Colon (tissue), 2 donors: ENCODE measurements around the gene MLLT1.

Experiments
- FAIRE-seq: peaks from 2 replicates; lab custom pipeline; 2012; peaks lifted over from hg19 to GRCh38; lab: Jason Lieb, UNC
- donor health status: control.
- donor health status: control.

MLLT1 gene

GRCh38 chr19:6275170-6275744, 4.5 kb downstream of the MLLT1 start:
- no peak for FAIRE-seq

GRCh38 chr19:6274756-6275155, 5.0 kb downstream of the MLLT1 start:
- FAIRE-seq = no peak

DNA sequence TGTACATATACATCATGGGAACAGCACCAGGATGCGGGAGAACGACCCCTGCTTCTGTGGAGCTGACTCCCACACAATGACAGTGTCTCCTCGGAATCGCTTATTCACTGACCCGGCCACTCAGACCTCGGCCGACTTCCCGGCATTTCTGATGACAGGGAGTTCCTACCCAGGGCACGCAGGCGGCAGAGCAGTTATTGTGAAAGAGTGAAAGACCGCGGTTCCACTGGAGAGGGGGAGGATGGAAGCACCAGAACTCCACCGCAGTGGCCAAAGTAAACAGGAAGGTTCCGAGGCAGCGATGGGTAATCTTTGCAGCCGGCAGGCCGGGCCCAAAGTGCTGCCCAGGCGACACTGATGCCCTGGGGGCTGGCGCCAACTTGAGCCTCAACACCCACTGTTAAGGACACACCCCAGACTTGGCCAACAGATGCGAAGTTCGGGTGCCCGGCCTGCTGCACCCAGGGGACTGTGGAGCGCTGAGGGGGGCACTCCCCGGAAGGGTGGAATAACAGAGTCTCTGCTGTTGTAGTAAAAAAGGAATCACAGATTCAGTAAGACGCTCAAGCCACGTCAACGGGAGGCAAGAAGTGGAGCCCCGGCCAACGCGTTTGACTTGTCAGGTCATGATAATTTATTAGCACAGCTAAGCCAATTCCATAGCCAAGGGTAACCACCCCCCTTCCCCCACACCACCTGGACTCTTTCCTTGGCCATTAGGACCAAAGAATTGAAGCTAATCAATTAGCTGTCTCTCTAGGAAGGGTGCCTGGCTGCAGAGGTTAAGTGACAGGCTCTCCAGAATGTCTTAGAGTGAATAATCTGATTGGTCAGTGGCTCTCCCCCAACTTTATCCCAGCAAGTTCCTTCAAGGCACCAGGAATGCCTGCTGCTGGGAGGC, 5.8 kb downstream of the MLLT1 start:
- FAIRE-seq = no peak

DNA sequence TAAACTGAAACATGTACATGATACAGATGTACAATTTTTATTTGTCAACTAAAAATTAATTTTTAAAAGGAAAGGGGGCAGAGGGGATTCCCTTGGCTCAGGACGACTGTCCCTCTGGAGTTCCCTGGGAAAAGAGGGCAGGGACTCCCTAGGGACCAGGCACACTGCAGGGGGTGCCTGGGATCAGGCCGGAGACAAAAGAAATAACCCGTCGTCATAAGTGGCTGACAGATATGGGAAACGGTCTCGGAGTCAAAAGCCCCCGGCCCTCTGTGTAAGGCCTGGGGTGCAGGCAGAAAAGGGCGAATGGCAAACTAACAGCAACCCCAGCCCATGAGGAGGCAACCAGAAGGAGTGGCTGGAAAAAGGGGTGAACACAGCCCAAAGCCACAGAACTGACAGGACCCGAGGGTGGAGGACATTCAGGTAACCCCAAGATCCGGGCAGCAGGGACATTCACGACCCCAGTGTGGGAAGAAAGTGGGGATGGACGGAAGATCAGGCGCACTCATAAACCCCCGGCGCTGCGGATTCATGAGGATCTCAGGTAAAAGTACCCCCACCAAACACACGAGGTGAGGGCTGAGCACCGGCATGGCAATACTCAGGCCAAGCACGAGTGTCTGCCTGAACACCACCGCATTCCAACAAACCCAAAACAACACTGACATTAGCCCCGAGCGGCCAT, 6.7 kb downstream of the MLLT1 start:
- no peak for FAIRE-seq

DNA sequence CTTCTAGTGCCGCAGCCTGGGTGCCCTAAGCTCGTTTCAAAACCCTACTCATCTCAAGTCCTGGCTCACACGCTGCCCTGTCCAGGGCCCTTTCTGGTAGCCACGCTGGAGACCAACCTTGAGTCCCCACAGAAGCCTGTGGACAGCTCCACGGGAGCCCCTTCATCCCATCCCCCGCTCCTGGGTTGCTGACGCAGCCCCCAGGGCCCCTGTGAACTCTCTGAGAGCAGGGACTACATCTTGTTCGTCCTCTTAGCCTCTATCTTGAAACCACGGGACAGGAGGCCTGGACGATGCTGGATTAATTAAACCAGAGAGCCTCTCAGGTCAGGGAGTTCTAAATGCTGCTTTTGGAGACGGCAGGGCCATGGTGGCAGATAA, 7.4 kb downstream of the MLLT1 start:
- FAIRE-seq = no peak

GRCh38 chr19:6271721-6272410, 7.9 kb downstream of the MLLT1 start:
- FAIRE-seq = no peak

GRCh38 chr19:6271251-6271650, 8.5 kb downstream of the MLLT1 start:
- FAIRE-seq = no peak

GRCh38 chr19:6270822-6271221, 9.0 kb downstream of the MLLT1 start:
- no peak for FAIRE-seq

- no peak for FAIRE-seq
These were observed 9.6 kb downstream of the MLLT1 start for GRCh38 chr19:6270076-6270745.

DNA sequence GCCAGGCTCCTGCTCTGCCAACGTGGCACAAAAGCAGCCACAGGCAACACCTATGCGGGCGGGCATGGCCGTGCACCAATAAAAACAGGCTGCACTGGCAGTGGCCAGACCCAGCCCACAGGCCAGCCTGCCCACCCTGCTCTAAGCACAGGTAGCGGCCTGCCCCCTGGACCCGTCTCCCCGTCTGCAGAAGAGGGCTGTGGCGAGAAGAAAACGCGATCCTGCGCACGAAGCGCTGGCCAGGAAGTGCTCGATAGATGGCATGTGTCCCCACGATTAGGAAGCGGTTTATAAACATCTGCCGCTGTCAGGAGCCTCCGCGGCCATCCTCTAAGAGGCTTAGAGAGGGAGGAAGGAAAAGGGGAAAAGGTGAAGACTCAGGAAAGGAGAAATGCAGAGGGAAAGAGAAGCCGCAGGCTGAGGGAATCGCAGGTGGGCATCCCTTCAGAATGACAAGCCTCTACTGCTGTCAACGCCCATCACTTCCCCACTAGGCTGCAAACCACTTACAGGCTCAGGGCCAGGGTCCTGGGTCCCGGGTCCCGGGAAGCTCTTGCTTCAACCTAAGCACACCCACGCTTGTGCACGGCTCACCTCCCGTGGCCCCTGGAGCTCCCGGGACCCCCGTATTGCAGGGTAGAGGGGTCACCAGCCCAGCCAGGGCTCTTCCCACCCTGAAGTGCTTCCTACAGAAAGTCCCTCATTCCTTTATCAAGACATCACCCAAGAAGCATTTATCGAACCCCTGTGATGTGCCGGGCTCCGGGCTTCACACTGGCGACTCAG, 10.5 kb downstream of the MLLT1 start:
- no peak for FAIRE-seq

DNA sequence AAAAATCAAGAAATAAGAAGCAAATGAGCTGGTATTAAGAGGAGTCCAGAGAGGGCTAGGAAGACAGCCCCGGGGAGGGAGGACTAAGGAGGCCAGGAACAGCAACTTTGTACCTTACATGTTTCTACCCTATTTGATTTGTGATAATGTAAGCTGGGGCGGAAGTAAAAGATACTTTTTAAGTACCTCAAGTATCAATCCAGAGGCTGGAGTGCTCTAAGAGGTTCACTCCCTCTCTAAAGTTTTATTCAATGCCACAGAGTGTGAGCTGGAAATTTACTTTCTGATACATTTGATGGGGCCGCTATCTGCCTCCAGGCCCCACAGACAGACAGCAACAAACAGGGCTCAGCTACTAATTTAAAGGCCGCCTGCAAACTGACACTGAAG, 11.4 kb downstream of the MLLT1 start:
- no peak for FAIRE-seq

DNA sequence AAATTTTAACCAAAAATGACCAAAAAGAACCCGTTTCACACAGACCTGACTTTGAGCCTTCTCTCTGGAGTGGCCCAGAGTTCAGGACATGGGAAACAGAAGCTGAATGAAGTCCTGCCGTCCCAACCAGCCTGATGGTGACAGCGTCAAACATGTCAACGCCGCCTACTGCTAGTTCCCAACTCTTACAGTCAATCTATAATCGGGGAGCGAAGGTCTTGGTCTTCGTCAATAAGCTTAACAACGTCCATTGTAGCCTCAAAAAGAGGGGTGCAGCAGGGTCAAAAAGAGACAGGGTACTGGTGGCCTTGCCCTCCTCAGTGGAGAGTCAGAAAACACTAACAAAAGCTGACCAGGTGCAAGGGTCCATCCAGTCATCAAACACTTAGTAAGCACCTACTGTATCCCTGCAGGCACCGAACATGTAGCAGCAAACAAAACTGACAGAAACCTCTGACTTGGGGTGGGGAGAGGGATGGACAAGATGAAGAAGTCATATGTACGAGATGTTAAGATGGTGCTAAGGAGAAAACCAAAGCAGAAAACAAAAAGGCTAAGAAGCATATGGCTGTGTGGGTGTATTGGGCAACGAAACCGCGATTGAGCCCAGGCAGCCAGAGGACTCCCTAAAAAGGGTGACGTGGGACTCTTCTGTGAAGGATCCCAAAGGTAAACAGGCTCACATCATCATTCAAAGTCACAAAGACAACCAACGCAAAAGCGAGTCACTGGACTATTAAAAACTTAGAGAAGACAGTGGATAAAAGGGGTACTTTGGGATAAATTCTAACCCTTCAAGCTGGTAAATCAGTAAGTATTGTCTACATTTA, 12.0 kb downstream of the MLLT1 start:
- no peak for FAIRE-seq

DNA sequence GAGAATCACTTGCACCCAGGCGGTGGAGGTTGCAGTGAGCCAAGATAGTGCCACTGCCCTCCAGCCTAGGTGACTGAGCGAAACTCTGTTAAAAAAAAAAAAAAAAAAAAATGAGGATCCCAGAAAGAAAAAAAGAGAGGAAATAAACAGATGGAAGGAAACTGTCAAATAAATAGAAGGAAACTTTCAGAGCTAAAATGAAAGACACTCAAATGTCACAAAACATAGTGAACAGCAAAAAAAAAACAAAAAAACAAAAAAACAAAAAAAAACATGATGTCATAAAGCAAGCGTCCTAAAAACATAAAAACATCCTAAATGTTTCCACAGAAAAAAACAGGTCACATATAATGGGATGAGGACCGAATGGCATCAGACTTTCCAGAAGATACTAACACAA, 15.0 kb downstream of the MLLT1 start:
- FAIRE-seq = no peak

DNA sequence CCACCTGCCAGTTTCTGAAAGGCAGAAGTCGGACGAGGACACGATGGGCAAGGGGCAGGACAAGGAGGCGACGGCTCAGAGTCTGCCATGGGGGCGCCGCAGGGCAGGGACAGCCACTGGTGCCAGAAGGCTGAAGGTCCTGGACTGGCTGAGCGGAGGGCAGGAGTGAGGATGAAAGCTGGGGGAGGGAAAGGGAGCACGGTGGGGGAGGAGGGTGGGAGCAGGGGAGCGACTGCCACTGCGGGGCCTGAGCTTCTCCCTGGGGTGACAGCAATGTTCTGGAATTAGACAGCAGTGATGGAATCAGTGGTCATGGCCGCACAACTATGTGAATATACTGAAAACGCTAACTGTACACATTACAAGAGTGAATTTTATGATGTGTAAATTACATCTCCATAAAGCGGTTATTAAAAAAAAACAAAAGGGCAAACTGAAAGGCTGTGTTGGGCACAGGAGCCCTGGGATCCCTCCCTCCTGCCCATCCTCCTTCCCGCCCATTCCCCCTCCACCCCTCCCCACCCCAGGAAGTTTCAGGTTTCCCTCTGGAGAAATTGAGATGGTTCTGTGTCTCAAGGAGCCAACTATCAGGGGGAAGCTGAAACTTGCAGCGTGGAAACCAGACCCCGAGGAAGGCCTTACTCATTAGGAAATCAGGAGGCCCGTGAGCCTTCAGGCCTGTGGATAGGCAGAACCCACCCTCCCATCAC, 15.9 kb downstream of the MLLT1 start:
- FAIRE-seq = no peak

DNA sequence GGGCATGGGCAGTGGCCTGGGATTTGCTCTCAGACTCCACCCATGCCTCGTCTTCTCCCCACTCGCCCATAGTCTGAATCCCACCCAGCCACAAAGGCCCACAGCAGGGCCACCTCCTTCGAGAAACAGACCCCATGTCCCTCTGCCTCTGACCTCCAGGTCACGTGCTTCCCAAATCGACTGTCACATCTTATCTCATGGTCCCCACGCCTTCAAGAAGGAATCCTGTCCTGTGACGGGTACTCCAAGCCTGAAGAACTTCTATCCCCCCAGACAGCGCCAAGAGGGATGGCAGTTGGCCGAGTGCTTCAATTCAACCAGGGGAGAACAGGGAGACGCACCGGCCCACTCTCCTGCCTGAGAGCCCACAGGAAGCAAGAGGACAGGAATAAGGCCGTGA, 16.5 kb downstream of the MLLT1 start:
- FAIRE-seq = no peak

DNA sequence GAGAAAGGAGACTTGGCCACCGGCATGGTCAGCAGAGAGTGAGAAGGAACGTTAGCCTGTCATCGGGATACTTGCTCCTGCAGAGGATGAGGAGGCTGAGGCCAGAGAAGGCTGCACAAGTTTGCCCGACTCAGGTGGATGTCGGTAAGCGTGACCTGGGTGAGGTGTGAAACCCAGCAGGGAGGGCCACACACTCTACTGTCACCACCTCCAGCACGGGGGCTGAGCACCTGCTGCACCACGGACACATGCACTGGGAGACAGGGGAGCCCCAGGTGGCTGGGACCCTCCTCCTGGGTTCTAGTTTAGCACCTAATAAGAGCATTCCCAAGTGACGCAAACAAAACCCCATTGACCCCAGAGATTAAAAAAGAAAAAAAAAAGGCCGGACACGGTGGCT, 17.3 kb downstream of the MLLT1 start:
- no peak for FAIRE-seq

DNA sequence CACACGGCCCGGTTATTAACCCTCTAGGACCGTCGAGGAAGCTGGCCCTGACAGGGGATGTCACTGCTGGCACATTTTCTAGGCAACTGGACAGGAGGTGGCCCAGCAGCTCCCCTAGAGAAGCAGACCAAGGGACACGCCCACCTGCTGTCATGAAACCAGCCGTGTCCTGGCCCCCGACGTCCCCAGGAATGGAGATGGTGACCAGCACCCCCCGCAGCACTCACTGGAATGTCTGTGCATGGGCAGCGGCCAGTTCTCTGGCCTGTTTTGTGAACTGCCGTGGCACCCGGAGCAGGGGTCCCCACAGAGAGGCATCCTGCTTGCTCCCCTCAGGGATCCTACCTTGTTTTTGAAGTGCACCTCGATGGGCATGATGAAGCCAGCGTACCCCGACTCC, 17.9 kb downstream of the MLLT1 start:
- no peak for FAIRE-seq

GRCh38 chr19:6260912-6261650, 18.7 kb downstream of the MLLT1 start:
- no peak for FAIRE-seq

GRCh38 chr19:6260376-6260775, 19.4 kb downstream of the MLLT1 start:
- no peak for FAIRE-seq
